Measurements from ENCODE around the gene ZNF646.

The ZNF646 gene

DNA sequence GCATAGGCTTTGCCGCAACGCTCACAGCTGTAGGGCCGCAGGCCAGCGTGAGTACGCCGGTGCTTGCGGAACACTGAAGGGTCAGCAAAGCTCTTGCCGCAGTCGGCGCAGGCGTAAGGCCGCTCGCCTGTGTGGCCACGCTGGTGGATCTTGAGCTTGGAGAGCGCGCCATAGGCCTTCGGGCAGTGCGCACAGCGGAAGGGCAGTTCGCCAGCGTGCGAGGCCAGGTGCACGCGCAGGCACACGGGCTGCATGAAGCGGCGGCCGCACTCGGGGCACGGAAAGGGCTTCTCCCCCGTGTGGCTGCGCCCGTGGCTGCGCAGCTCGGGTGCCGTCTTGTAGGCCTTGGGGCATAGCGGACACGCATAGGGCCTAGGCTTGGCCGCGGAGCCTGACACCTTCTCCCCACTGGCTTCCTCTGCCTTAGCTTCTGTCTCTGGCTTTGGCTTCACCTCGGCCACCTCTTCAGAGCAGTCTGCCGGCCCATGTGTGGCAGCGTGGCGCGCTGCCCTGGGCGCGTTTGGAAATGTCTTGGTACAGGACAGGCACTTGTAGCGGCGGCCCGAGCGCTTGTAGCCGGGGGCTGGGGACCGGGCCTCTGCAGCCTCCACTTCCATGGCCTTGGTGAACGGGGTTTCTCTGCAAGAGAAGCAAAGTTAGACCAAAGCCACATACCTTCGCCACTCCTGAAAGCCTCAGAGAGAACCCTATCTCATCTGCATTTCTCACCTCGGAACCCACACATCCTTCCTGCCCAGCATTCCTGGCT, 10.2 kb upstream of the ZNF646 start:
- DNase-seq = peak; percentile 8

DNA sequence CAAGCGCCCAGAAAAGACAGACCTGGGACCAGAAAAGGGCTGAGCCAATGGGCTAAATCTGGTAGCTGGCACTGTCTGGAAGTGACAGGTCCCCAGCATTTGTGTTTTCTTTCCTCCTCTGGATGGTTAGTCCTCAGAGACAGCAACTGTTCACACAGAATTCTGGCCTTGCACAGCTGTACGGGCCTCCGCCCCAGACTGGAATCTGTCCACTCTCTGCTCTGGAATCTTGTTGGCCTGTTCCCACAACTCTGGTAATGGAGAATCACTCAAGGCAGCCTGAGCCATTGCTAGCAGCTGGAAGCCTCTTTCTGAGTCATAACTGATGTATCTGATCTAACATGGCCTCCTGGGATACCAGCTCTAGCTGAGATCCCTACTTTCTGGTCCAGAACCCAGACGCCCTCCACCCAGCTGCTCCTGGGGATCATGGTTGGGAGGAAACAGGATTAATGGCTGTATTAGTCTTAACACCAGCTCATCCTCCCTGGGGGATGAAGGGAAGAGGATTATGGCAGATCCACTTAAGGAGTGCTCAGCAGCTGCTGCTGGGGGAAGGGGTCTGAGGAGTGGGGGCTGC, 9.2 kb upstream of the ZNF646 start:
- no peak for DNase-seq

DNA sequence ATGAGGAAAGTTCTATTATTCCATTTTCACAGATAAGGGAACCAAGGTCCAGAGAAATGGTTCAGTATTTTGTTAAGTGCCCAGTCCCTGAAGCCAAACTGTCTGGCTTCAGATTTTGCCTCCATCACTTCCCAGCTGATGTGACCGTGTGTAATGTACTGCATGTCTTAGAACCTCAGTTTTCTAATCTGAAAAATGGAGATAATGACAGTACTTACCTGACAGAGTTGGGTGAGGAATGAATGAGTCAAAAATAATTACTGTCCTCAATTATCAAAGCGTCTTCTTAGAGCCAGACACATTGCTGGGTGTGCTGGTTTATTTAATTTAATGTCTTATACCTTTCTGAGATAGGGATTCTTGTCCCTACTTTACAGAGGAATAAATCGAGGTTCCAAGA, 6.9 kb upstream of the ZNF646 start:
- DNase-seq = no peak

DNA sequence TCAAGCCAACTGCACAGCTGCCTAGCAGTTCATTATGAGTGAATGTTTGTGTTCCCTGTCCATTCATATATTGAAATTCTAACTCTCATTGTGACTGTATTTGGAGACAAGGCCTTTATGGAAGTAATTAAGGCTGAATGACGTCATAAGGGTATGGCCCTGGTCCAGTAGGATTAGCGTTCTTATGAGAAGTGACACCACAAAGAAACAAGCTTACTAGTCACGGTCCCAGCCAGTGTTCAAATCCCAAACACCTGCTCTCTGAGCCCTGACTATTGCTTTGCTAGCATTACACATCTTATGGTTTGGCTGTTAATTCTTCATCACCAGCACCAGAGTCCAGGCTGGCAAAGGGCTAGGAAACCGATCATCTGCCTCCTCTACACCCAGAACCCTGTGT, 2.4 kb upstream of the ZNF646 start:
- DNase-seq = no peak

DNA sequence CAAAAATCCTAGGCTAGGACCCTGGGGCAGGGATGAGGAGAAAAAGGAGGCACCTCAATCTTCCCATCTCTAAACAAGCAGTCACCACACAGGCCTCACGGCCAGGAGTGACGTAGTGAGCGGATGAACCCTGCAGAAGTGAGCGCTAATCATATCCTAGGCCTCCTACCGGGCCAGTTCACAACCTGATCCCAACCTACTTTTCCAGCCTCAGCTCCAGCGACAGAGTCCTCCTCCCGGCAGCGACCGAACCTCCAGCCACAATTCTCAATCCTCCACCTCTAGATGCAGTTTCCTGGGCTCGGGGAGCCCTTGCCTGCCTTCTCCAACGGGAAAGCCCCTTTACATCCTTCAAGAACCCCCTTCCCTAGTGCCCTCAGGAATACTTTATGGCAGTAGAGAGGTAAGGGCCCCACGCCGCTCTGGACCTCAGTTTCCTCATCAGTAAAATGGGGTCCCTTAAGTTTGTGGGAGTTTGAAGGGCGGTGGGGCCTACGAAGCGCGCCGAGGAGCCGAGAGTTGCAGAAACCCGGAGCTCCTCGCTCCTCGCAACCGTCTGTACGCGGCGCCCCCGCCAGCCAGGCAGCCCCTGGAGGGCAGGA, 1.6 kb upstream of the ZNF646 start:
- no peak for DNase-seq

DNA sequence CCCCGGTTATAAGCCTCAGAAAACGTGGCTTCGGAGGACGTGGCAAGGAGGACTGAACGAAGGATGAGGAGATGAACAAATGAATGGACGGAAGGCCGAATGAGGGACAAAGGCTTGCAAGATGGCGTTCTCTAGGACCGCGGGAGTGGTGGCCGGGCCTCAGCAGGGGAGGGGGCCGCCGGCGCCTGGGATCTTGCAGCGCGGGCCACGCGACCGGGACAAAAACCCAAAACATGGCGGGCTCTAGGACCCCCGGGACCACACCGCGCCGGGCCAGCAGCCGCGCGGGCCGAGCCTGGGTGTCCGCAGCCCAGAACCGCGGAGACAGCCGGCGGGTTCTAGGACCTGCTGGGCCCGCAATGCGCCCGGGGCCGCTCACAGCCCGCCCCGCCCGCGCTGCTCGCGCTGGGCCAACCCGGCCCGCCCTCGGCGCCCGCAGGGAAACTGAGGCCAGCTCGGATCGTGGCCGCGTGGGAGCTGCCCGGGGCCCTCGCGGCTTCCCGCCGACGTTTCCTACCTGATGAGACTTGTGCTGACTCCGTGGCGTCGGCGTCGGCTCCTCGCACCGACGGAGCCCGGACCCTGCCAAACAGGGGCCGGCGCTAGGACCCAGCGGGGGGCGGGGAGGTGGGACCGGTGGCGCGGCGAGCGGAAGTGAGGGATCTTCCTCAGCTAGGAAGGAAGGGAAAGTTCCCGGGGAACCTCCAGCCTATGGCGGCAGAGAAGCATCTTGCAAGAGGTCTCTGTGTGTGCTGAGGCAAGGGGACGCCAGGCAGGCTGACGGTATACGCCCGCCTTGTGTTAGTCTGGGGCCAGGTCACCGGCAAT, 866 bp upstream of the ZNF646 start:
- DNase-seq = peak; percentile 57

DNA sequence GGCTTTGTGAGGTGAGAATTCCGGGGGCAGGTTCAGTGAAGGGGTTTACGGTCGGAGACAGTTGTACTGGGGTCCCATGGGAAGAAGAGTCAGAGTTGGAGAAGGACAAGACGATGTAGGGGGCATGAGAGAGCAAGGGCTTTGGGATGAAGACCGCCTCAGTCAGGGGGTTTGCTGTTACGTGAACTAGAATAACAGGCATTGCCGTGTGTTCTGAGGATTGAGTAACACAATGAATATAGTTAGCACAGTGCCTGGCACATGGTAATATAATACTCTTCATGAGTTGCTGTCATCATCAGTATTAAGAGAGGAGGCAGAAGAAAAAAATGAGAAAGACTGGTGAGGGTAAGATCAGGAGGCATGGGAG, 577 bp downstream of the ZNF646 start:
- DNase-seq = no peak

DNA sequence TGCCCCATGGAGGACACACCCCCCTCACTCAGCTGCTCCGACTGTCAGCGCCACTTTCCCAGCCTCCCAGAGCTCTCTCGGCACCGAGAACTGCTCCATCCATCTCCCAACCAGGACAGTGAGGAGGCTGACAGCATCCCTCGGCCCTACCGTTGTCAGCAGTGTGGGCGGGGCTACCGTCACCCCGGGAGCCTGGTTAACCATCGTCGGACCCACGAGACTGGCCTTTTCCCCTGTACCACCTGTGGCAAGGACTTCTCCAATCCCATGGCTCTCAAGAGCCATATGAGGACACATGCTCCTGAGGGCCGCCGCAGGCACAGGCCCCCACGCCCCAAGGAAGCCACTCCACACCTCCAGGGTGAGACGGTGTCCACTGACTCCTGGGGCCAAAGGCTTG, 2.1 kb downstream of the ZNF646 start:
- no peak for DNase-seq

DNA sequence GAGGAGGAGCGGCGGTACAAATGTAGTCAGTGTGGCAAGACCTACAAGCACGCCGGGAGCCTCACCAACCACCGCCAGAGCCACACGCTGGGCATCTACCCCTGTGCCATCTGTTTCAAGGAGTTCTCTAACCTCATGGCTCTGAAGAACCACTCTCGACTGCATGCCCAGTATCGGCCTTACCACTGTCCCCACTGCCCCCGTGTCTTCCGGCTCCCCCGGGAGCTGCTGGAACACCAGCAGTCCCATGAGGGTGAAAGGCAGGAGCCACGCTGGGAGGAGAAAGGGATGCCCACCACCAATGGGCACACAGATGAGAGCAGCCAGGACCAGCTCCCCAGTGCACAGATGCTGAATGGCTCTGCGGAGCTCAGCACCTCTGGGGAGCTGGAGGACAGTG, 2.8 kb downstream of the ZNF646 start:
- DNase-seq = no peak

DNA sequence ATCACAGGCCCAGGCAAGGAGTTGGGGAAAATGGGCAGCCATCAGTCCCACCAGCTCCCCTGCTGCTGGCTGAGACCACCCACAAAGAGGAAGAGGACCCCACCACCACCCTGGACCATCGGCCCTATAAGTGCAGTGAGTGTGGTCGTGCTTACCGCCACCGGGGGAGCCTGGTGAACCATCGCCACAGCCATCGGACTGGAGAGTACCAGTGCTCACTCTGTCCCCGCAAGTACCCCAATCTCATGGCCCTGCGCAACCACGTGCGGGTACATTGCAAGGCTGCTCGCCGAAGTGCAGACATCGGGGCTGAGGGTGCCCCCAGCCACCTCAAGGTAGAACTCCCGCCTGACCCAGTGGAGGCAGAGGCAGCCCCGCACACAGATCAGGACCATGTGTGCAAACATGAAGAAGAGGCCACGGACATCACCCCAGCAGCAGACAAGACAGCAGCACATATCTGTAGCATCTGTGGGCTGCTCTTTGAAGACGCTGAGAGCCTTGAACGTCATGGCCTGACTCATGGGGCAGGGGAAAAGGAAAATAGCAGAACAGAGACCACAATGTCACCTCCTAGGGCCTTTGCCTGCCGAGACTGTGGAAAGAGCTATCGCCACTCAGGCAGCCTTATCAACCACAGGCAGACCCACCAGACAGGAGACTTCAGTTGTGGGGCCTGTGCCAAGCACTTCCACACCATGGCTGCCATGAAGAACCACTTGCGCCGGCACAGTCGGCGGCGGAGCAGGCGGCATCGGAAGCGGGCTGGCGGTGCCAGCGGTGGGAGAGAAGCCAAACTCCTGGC, 3.6 kb downstream of the ZNF646 start:
- DNase-seq = no peak

DNA sequence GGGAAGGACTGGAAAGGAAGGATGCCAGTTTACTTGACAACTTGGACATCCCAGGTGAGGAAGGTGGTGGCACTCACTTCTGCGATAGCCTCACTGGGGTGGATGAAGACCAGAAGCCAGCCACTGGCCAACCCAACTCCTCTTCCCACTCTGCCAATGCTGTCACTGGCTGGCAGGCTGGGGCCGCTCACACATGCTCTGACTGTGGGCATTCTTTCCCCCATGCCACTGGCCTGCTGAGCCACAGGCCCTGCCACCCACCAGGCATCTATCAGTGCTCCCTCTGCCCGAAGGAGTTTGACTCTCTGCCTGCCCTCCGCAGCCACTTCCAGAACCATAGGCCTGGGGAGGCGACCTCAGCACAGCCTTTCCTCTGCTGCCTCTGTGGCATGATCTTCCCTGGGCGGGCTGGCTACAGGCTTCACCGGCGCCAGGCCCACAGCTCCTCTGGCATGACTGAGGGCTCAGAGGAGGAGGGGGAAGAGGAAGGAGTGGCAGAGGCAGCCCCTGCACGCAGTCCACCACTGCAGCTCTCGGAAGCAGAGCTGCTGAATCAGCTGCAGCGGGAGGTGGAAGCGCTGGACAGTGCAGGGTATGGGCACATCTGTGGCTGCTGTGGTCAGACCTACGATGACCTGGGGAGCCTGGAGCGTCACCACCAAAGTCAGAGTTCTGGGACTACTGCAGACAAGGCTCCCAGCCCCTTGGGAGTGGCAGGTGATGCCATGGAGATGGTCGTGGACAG, 4.5 kb downstream of the ZNF646 start:
- DNase-seq = no peak

DNA sequence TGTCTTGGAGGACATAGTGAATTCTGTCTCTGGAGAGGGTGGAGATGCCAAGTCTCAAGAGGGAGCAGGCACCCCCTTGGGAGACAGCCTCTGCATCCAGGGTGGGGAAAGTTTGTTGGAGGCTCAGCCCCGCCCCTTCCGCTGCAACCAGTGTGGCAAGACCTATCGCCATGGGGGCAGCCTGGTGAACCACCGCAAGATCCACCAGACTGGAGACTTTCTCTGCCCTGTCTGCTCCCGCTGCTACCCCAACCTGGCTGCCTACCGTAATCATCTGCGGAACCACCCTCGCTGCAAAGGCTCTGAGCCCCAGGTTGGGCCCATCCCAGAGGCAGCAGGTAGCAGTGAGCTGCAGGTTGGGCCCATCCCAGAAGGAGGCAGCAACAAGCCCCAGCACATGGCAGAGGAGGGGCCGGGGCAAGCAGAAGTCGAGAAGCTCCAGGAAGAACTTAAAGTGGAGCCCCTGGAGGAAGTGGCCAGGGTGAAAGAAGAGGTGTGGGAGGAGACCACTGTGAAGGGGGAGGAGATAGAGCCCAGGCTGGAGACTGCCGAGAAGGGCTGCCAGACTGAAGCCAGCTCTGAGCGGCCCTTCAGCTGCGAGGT, 5.2 kb downstream of the ZNF646 start:
- DNase-seq = no peak

DNA sequence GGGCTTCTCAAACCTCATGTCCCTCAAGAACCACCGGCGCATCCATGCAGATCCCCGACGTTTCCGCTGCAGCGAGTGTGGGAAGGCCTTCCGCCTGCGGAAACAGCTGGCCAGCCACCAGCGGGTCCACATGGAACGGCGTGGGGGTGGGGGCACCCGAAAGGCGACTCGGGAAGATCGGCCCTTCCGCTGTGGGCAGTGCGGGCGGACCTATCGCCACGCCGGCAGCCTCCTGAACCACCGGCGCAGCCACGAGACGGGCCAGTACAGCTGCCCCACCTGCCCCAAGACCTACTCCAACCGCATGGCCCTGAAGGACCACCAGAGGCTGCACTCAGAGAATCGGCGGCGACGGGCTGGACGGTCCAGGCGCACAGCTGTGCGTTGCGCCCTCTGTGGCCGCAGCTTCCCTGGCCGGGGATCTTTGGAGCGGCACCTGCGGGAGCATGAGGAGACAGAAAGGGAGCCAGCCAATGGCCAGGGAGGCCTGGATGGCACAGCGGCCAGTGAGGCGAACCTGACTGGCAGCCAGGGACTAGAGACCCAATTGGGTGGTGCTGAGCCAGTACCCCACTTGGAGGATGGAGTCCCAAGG, 5.9 kb downstream of the ZNF646 start:
- DNase-seq = no peak

DNA sequence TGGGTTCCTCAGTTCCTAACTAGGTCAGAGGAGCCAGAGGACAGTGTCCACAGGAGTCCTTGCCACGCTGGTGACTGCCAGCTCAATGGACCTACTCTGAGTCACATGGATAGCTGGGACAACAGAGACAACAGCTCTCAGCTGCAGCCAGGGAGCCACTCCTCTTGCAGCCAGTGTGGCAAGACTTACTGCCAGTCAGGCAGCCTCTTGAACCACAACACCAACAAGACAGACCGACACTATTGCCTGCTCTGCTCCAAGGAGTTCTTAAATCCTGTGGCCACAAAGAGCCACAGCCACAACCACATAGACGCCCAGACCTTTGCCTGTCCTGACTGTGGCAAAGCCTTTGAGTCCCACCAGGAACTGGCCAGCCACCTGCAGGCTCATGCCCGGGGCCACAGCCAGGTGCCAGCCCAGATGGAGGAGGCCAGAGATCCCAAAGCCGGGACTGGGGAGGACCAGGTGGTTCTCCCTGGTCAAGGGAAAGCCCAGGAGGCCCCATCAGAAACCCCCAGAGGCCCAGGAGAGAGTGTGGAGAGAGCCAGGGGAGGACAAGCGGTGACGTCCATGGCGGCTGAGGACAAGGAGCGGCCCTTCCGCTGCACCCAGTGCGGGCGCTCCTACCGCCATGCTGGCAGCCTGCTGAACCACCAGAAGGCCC, 6.7 kb downstream of the ZNF646 start:
- DNase-seq = no peak

DNA sequence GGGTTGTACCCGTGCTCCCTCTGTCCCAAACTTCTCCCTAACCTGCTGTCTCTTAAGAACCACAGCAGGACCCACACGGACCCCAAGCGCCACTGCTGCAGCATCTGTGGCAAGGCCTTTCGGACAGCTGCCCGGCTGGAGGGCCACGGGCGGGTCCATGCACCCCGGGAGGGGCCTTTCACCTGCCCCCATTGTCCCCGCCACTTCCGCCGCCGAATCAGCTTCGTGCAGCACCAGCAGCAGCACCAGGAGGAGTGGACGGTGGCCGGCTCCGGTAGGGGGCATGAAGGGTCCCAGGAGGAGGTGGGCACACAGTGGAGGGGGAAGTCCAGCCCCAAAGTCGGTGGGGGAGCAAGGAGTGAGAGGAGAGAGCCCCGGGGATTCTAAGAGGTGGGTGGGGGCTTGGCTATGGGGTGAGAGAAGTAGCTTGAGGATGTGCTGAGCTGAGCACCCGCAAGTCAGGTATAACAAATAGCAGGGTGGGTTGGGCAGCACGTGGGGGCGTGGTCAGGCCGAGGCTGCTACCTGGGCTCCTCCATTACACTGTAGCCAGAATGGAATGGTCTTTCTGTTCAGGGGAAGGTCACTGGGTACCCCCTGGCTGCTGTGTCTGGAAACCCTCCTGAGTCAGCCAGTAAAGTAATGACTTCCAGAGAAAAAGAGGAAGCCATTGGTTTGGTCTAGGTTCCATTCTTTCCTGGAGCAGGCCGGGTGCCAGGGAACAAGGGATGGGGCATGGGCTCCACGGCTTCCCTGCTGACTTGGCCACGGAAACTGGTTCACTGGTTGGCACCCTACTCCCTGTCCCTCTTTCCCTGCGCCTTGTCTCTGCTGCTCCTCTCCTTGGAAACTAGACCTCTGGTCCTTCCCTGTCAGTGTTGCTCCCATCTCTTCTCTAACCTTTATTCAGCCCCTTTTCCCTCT, 7.5 kb downstream of the ZNF646 start:
- DNase-seq = no peak

DNA sequence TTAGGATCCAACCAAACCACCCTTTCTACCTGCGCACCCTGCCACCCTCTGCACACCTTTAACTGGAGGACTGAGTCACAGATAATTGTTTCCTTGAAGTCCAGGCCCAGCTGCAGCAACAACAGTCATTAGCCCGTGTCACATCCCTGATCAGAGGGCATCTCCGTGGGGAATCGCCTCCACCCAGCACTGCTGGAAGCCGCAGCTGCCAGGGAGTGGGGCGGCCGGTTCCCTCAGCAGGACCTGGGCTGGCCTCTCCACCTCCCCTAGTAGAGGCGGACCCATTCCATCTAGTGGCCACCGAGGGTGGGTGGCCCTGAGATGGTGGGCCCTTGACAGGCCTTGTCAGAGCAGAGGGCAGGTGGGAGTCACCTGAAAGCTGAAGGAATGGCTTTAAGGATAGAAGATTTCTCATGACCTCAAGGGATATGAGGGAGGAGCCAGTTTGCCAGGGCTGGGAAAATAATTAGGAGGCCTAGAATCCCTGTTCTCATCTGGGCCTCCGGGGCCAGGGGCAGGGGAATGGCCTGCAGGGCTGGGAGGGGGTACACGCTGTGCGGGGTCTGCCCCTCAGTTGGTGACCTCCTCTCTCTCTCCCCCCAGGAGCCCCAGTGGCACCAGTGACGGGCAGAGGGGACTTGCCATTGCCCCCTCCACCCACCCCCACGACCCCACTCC, 8.3 kb downstream of the ZNF646 start:
- no peak for DNase-seq

DNA sequence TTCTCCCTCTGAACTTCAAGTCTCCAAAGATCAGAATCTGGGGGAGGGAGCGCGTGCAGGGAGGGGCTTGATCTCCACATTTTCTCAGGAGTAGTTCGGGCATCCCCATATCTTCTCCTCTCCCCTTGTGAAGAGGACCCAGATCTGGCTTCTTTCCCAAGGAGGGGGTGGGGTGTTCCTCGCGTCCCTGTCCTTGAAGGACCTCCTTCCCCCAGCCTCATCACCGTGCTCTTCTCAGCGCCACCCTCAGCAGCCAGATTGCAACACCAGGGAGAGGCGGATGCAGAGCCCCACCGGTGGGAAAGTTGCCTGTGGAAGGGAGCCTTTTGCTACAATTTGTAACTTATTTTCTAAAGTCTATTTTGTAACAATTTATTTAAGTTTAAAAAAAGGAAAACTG, 8.9 kb downstream of the ZNF646 start:
- DNase-seq = no peak

DNA sequence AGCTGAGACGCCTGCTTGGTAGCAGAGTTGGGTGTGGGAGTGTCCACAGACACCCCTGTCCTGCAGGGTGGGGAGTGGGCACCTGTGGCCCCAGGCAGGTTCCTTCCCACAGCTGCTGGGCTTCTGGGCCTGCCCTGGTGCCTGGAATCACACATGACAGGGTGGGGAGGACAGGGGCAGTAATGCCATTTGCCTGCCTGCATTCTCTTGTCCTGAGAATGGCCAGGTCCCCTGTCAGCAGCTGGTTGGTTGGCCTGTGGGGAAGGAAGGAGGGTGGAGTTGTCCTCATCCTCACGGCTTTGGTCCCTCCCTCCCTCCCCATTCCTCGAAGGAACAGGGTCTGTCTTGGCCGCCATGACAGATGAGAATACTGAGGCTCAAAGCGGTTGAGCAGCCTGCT, 9.3 kb downstream of the ZNF646 start:
- no peak for DNase-seq

DNA sequence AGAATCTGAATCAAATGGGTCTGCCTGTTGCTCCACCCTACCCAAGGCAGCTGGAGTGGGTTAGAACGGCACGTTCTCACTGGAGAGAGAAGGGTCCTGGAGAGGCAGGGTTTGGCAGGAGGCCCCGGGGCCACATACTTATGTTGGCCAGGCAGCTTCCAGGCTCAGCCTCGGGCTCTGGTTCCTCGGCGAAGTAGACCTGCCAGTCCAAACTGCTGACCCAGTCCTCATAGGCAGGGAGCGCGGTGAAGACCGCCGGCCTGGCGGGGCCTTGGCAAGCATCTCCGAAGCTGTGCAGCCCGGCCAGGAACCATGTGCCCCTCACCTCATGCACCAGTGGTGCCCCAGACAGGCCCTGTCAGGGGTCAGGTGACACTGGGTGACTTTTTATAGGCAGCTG, 9.8 kb downstream of the ZNF646 start:
- DNase-seq = no peak
